H1 (cell line): ENCODE results near the gene RERE. TPM values are rescaled to one million over a fixed set of nuclear protein-coding genes. Genes with fewer than 3 reads are reported as not detected.

Experiments
- CTCF ChIA-PET: fragments of 300-600 bp; sonication (Branson Sonifier 250); formaldehyde crosslinking; loops from one replicate; lab custom pipeline; 2021; ENCODE audit not compliant: partially characterized antibody; lab: Charles Lee
- POLR2A ChIA-PET: fragments of 300-600 bp; sonication (Branson Sonifier 250); formaldehyde crosslinking; loops from one replicate; lab custom pipeline; 2021; ENCODE audit warnings: inconsistent platforms; ENCODE audit not compliant: partially characterized antibody; lab: Charles Lee
- DNase-seq, 2 experiments: peaks; one replicate each; pipeline versions ENCODE4 v3.0.0 to v3.0.0-alpha.2; 2010 to 2022; ENCODE audit warnings: low spot score in 2 of 2, low read depth in 1 of 2, mixed read lengths in 1 of 2
- FAIRE-seq: peaks from 2 replicates; lab custom pipeline; 2011; peaks lifted over from hg19 to GRCh38; lab: Jason Lieb, UNC
- H2AFZ ChIP-seq: 2 replicates; pipeline ENCODE4 v1.8.1; 2012; ENCODE audit warnings: low read length, inconsistent platforms
- H2AK5ac ChIP-seq: 2 replicates; pipeline ENCODE4 v1.6.1; 2013; ENCODE audit warnings: low read depth, low read length
- H2BK120ac ChIP-seq: replicated peaks from 2 replicates; pipeline ENCODE3; 2013; ENCODE audit warnings: low read depth, low read length, inconsistent platforms
- H2BK12ac ChIP-seq: 2 replicates; pipeline ENCODE4 v1.6.1; 2013; ENCODE audit warnings: low read depth, low read length
- H2BK15ac ChIP-seq: 2 replicates; pipeline ENCODE4 v1.6.1; 2013; ENCODE audit warnings: low read length
- H2BK20ac ChIP-seq: 2 replicates; pipeline ENCODE4 v1.6.1; 2013; ENCODE audit warnings: low read length
- H2BK5ac ChIP-seq: 2 replicates; pipeline ENCODE4 v1.6.1; 2013; ENCODE audit warnings: low read depth, low read length
- H3K14ac ChIP-seq: 2 replicates; pipeline ENCODE4 v1.6.1; 2013; ENCODE audit warnings: inconsistent platforms; ENCODE audit not compliant: insufficient read length
- H3K18ac ChIP-seq: 2 replicates; pipeline ENCODE4 v1.6.1; 2013; ENCODE audit warnings: low read length; ENCODE audit errors: extremely low read depth
- H3K23ac ChIP-seq: 2 replicates; pipeline ENCODE4 v1.6.1; 2013; ENCODE audit warnings: inconsistent platforms; ENCODE audit not compliant: insufficient read length
- H3K23me2 ChIP-seq: 2 replicates; pipeline ENCODE4 v1.6.1; 2013; ENCODE audit warnings: low read depth, low read length
- H3K27ac ChIP-seq: 2 replicates; pipeline ENCODE4 v1.6.1; 2011; ENCODE audit warnings: low read depth, low read length, inconsistent platforms
- H3K27me3 ChIP-seq, 4 experiments: replicated peaks in 1 of 4; 1 replicate in 1 of 4; 2 replicates in 3 of 4; pipeline versions ENCODE4 v1.6.1 to v1.8.1; 2011 to 2013; ENCODE audit warnings: low read length in 3 of 4, mild to moderate bottlenecking in 3 of 4, inconsistent platforms in 2 of 4, mixed read lengths in 2 of 4, moderate library complexity in 1 of 4; ENCODE audit not compliant: control insufficient read depth in 3 of 4, insufficient read depth in 3 of 4; ENCODE audit errors: extremely low read depth in 1 of 4
- H3K36me3 ChIP-seq, 4 experiments: 2 replicates each; pipeline versions ENCODE4 v1.6.1 to v1.8.1; 2011 to 2013; ENCODE audit warnings: mild to moderate bottlenecking in 4 of 4, low read length in 3 of 4, moderate library complexity in 2 of 4, control low read depth in 1 of 4, inconsistent platforms in 1 of 4; ENCODE audit not compliant: insufficient read depth in 4 of 4, control insufficient read depth in 2 of 4
- H3K4ac ChIP-seq: replicated peaks from 2 replicates; pipeline ENCODE3; 2013; ENCODE audit warnings: low read length, low read depth, mixed read lengths, inconsistent platforms; ENCODE audit not compliant: insufficient read length
- H3K4me1 ChIP-seq, 4 experiments: replicated peaks in 1 of 4; 1 replicate in 1 of 4; 2 replicates in 3 of 4; pipeline versions ENCODE4 v1.6.1 to v1.8.1; 2011 to 2013; ENCODE audit warnings: low read length in 3 of 4, inconsistent platforms in 2 of 4, mixed read lengths in 1 of 4; ENCODE audit not compliant: insufficient read depth in 4 of 4, control insufficient read depth in 3 of 4
- H3K4me2 ChIP-seq, 2 experiments: 2 replicates each; pipeline versions ENCODE4 v1.6.1 to v1.8.1; 2011 to 2013; ENCODE audit warnings: low read depth in 2 of 2, low read length in 2 of 2, control low read depth in 1 of 2, inconsistent platforms in 1 of 2, mild to moderate bottlenecking in 1 of 2; ENCODE audit not compliant: insufficient read depth in 1 of 2
- H3K4me3 ChIP-seq, 4 experiments: fragments of 200-600, 300-600 bp in 1 of 4; sonication (generic), shearing (Covaris generic), sonication (Bioruptor Twin) in 1 of 4; 2 replicates each; pipeline versions ENCODE4 v1.5.1 to v1.8.1; 2011 to 2016; ENCODE audit warnings: low read length in 4 of 4, low read depth in 3 of 4, control low read depth in 2 of 4, inconsistent platforms in 2 of 4, mild to moderate bottlenecking in 2 of 4, mixed read lengths in 1 of 4, moderate library complexity in 1 of 4; ENCODE audit not compliant: insufficient read depth in 2 of 4; ENCODE audit errors: extremely low read depth in 1 of 4
- H3K56ac ChIP-seq: replicated peaks from 2 replicates; pipeline ENCODE3; 2013; ENCODE audit warnings: low read depth, mild to moderate bottlenecking, mixed read lengths, low read length, inconsistent platforms; ENCODE audit not compliant: insufficient read length
- H3K79me1 ChIP-seq: 2 replicates; pipeline ENCODE4 v1.6.1; 2013; ENCODE audit warnings: low read depth, low read length, control low read depth
- H3K79me2 ChIP-seq, 2 experiments: 2 replicates each; pipeline versions ENCODE4 v1.6.1 to v1.8.1; 2012 to 2013; ENCODE audit warnings: low read length in 2 of 2, mild to moderate bottlenecking in 2 of 2, inconsistent platforms in 1 of 2; ENCODE audit not compliant: insufficient read depth in 2 of 2, control insufficient read depth in 1 of 2
- H3K9ac ChIP-seq, 4 experiments: replicated peaks in 1 of 4; 1 replicate in 1 of 4; 2 replicates in 3 of 4; pipeline versions ENCODE4 v1.6.1 to v1.8.1; 2011 to 2013; ENCODE audit warnings: low read depth in 3 of 4, low read length in 3 of 4, control low read depth in 2 of 4, mild to moderate bottlenecking in 2 of 4, moderate library complexity in 2 of 4, inconsistent platforms in 1 of 4; ENCODE audit errors: extremely low read depth in 1 of 4
- H3K9me3 ChIP-seq, 2 experiments: 2 replicates each; pipeline versions ENCODE4 v1.6.1 to v1.8.1; 2012 to 2013; ENCODE audit warnings: mild to moderate bottlenecking in 2 of 2, moderate library complexity in 2 of 2, control low read depth in 1 of 2, inconsistent platforms in 1 of 2, low read depth in 1 of 2, low read length in 1 of 2, mixed read lengths in 1 of 2; ENCODE audit not compliant: insufficient read depth in 2 of 2
- H4K20me1 ChIP-seq, 2 experiments: replicated peaks in 1 of 2; 2 replicates each; pipeline versions ENCODE3 to v1.8.1; 2011 to 2013; ENCODE audit warnings: inconsistent platforms in 2 of 2, low read length in 2 of 2, mild to moderate bottlenecking in 1 of 2; ENCODE audit not compliant: insufficient read depth in 2 of 2, control insufficient read depth in 1 of 2
- H4K5ac ChIP-seq: 2 replicates; pipeline ENCODE4 v1.6.1; 2013; ENCODE audit warnings: low read length, low read depth, mixed read lengths, inconsistent platforms; ENCODE audit not compliant: insufficient read length
- H4K8ac ChIP-seq: 2 replicates; pipeline ENCODE4 v1.8.0; 2013; ENCODE audit warnings: mild to moderate bottlenecking, moderate library complexity, low read length, inconsistent platforms; ENCODE audit not compliant: insufficient read depth; ENCODE audit errors: extremely low read depth
- H4K91ac ChIP-seq: replicated peaks from 2 replicates; pipeline ENCODE3; 2013; ENCODE audit warnings: low read length, mixed read lengths, inconsistent platforms; ENCODE audit not compliant: insufficient read length
- RXRA ChIP-seq: IDR thresholded peaks from 2 replicates; pipeline ENCODE4 v1.6.1; 2011; ENCODE audit warnings: low read depth, mild to moderate bottlenecking, low read length, moderate library complexity; ENCODE audit not compliant: insufficient read depth
- WGBS, 2 experiments: shearing (Covaris generic) in 1 of 2; methylation state at CpG; one replicate each; pipeline versions ENCODE4 v1.1.6 to v1.1.7; 2013 to 2015; ENCODE audit warnings: low lambda C conversion rate in 2 of 2, mixed read lengths in 2 of 2, inconsistent platforms in 1 of 2, low coverage in 1 of 2, missing lambda C conversion rate in 1 of 2; ENCODE audit not compliant: insufficient replicate concordance in 2 of 2, insufficient coverage in 1 of 2, insufficient read length in 1 of 2; ENCODE audit errors: extremely low coverage in 1 of 2, missing lambda C conversion rate in 1 of 2; 5-methylcytosine and 5-hydroxymethylcytosine counted together
- polyA plus RNA-seq, 7 experiments: library from polyadenylated mRNA; depleted of rRNA in 3 of 7; stranded (reverse) in 5 of 7; unstranded in 2 of 7; fragments of >200 nt in 5 of 7; fragments of 200-250 nt in 2 of 7; gene quantifications; 1 replicate in 5 of 7; 2 replicates in 1 of 7; 4 replicates in 1 of 7; pipeline versions ENCODE4 v1.2.1 to v1.2.3, GENCODE V29; 2011 to 2013; ENCODE audit warnings: missing spikeins in 2 of 7, mixed read lengths in 2 of 7
- total RNA-seq: library from RNA; stranded (reverse); fragmentation: NEBNext Ultra II Directional; extraction: Animal tissue kit (Norgen Biotek cat#: 25700); gene quantifications from 2 replicates; pipeline ENCODE4 v1.2.1, GENCODE V29; 2021

Gene RERE
- total and polyA plus RNA-seq, 2 of the 8 experiments (the other 6 are each of a cell fraction or from before 2014, with no cell fraction given), result 15.3 to 142 TPM

GRCh38 chr1:8651962-8652361, 165.5 kb downstream of the RERE start:
- Histone ChIP-seq H2BK20ac (no peak overlapping the region), H4K20me1 (peaks cover 13 to 15% of the 10 kb centered on the region in 2 experiments), H4K5ac (no peak overlapping the region), H3K14ac (no peak overlapping the region), H3K4ac (no peak overlapping the region), H2BK12ac (no peak overlapping the region), H3K36me3 (peaks cover 0 to 9% (median 5%) of the 10 kb centered on the region in 4 experiments; a peak in 3 of 8 replicates), H2BK5ac (no peak overlapping the region), H3K27ac (no peak overlapping the region)
- FAIRE-seq (no peak), DNase-seq (no peak)
- no peak for TF ChIP-seq RXRA
- TF ChIP-seq, all 59 proteins: peak for 0
- no peak overlapping the region for H4K91ac ChIP-seq
- no peak overlapping the region for H3K56ac ChIP-seq
- no peak overlapping the region for H2AK5ac ChIP-seq
- no peak overlapping the region for H2AFZ ChIP-seq
- no peak overlapping the region for H4K8ac ChIP-seq
- no peak overlapping the region for H3K23ac ChIP-seq
- H3K79me2 ChIP-seq, result peaks cover 15 to 91% of the 10 kb centered on the region in 2 experiments
- H3K9me3 ChIP-seq, result no peaks in the 10 kb centered on the region
- H3K18ac ChIP-seq, result no peak overlapping the region
- POLR2A ChIA-PET, result interaction anchor here (0.9 to 1.2 kb wide), 3 partner anchors 11 to 225 kb away, joined by 3 to 4 read pairs (median 3); no protein-coding TSS in a partner anchor
- H2BK15ac ChIP-seq, result no peak overlapping the region
- CTCF ChIA-PET, result interaction anchor here (1.1 to 2.9 kb wide), 6 partner anchors 9 to 186 kb away, joined by 3 to 12 read pairs (median 4); no protein-coding TSS in a partner anchor
- H3K4me2 ChIP-seq, result no peak overlapping the region
- H3K79me1 ChIP-seq, result peaks cover 6% of the 10 kb centered on the region; the same call in 1 of the 2 replicates
- peak overlapping the region in 1 of 4 experiments; percentile 34; a peak in 1 of 7 replicates for H3K9ac ChIP-seq
- peaks cover 0 to 5% (median 0%) of the 10 kb centered on the region in 4 experiments; a peak in 1 of 7 replicates for H3K4me1 ChIP-seq
- 89% methylated on average over 2 of the region's 2 CpGs; no CpG with 5 or more reads in 1 of the 2 experiments for WGBS, 2 experiments
- no peak overlapping the region for H2BK120ac ChIP-seq
- H3K4me3 ChIP-seq, result no peak overlapping the region
- no peaks in the 10 kb centered on the region for H3K23me2 ChIP-seq
- no peaks in the 10 kb centered on the region for H3K27me3 ChIP-seq
